GM10266 (cell line): ENCODE results near the gene ZNF628.
A peak's percentile ranks its signal among the peaks of the same experiment; 100 is the strongest.

Experiments
- DNase-seq: peaks from one replicate; pipeline ENCODE4 v3.0.0; 2012; ENCODE audit errors: extremely low spot score
- CTCF ChIP-seq: IDR thresholded peaks from 2 replicates; pipeline ENCODE4 v1.5.1; 2012; ENCODE audit warnings: mild to moderate bottlenecking, low read depth; ENCODE audit not compliant: control insufficient read depth, insufficient read depth; ENCODE audit errors: missing control alignments

The ZNF628 gene

GRCh38 chr19:55482156-55482961 lies 5.9 kb downstream of the ZNF628 start:
- DNase-seq, result no peak
- TF ChIP-seq CTCF, result no peak

GRCh38 chr19:55482967-55483705 lies 6.7 kb downstream of the ZNF628 start:
- DNase-seq, result peak; percentile 25
- TF ChIP-seq CTCF, result no peak

GRCh38 chr19:55483706-55484592 lies 7.5 kb downstream of the ZNF628 start:
- TF ChIP-seq CTCF, result no peak
- DNase-seq, result no peak

- DNase-seq, result peak; percentile 97
- TF ChIP-seq CTCF, result no peak
Measured at GRCh38 chr19:55484593-55485438, 8.4 kb downstream of the ZNF628 start, which contains the start of gene NAT14. Gene NAT14, plus strand, starts transcription at chr19:55485188. Its CDS starts 521 bp downstream, at chr19:55485709.

- TF ChIP-seq CTCF, result no peak
- DNase-seq, result no peak
Measured at GRCh38 chr19:55485439-55486011, 9.1 kb downstream of the ZNF628 start.

- DNase-seq, result peak; percentile 38
- TF ChIP-seq CTCF, result no peak
Measured at GRCh38 chr19:55486043-55486970, 9.9 kb downstream of the ZNF628 start.
